Inflammatory macrophage treated with lipopolysaccharide for 1 hour (primary cell): Measurements from ENCODE around the gene KMT2A.
A peak's percentile ranks its signal among the peaks of the same experiment; 100 is the strongest.
"Not testable (repeated sequence)": the region's sequence is repeated elsewhere in the genome, so short reads cannot be mapped to it uniquely, and the experiment has no call there.

Experiments
- DNase-seq, 2 donors: peaks; one replicate each; pipeline ENCODE4 v3.0.0-alpha.2; 2020 to 2022

Gene KMT2A

DNA sequence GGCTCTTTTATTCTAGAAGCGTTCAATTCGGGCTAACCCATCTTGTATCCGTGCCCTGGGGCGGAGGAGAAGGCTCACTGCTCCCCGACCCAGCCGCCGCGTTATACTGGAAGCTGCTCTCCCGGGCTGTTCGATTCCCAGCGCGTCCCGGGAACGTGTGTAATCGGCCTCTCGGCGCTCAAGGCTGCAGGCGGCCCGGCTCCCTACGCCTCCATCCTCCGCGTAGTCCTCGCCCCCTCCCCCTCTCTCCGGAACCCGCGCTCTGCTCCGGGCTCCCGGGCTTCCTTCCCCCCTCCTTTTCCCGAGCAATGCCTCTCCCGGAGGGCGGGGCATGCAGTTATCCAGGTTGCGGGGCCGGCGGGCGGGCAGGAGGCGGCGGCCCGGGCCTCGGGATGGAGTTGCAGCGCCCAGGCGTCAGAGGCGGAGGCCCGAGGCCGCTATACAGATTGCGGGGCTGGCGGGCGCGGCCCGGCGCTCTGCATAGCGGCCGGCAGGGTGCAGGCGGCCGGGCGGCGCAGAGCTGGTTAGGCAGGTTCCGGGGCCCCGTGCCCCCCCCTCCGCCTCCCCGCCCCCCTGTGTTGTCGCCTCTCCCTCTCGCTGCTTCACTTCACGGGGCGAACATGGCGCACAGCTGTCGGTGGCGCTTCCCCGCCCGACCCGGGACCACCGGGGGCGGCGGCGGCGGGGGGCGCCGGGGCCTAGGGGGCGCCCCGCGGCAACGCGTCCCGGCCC, at the start of gene KMT2A:
Gene KMT2A, plus strand, starts transcription at position 600 of the 732 bp plus-strand sequence. Its CDS starts 21 bp downstream, at position 621.
- peak; percentile 90 to 96 for DNase-seq

DNA sequence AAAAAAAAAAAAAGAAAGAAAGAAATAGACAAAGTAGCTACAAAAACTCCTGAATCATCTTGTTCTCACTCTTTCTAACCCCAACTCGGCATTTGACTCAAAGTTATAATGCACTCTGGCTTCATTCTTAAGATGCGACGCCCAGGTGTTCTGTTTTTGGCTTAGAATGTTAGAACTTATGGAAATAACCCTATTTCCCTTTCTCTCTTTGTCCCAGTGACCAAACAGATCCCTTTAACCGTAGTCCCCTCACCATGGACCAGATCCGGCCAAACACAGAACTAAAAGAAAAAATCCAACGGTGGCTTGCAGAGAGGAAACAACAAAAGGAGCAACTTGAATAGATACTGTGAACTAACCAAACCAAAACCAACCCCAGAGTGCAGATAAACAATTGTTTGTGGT, 40.2 kb upstream of the KMT2A start:
- no peak for DNase-seq

DNA sequence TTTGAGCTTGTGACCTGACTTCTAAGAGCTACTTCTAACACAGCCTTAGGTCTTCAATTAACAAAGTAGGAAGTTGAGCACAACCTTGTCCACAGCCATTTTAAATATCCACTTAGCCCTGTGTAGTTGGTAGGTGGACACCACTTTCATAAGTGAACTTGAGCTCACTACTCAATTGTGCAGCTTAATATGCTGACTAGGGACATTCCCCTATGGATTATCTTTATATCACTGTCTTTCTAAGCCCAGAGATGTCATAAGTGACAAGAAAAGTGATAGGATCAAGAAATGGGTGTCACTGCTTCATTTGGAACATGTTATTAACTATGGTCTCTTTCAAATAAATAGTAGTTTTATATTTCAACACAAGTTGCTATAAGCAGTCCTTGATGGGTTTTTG, 38.8 kb upstream of the KMT2A start:
- DNase-seq = no peak

DNA sequence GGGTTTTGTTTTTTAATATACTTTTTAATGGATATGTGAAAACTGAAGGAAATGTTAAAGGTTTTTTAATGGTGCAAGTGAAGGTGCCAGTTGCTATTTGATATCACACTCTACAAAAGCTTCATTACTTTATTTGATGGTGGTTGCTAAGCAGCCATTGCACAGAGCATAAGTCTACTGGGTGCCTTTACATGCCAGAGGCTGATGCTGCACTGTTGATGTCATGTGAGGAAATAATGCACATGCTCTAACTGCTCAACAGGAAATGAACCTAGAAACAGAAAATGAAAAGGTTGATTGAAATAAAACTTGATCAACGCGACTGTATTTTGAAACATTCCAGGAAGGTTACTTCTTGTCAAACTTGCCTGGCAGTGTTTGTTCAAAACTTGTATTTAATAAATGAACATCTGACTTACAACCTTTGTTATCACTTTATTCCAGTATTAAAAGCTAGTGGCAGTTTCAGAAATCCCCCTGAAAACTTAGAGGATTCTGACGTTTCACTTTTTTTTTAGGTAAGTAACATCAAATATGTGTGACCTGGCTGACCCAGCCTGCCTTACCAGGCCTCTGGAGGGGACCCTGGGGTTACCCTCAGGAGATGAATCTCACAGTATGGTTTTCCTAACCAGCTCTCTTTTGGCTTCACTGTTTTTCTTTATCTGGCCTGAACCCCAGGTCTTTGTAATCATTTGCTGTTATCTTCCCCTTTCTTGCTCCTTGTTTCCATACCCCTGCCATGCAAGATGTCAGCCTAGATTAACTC, 37.3 kb upstream of the KMT2A start:
- no peak for DNase-seq

DNA sequence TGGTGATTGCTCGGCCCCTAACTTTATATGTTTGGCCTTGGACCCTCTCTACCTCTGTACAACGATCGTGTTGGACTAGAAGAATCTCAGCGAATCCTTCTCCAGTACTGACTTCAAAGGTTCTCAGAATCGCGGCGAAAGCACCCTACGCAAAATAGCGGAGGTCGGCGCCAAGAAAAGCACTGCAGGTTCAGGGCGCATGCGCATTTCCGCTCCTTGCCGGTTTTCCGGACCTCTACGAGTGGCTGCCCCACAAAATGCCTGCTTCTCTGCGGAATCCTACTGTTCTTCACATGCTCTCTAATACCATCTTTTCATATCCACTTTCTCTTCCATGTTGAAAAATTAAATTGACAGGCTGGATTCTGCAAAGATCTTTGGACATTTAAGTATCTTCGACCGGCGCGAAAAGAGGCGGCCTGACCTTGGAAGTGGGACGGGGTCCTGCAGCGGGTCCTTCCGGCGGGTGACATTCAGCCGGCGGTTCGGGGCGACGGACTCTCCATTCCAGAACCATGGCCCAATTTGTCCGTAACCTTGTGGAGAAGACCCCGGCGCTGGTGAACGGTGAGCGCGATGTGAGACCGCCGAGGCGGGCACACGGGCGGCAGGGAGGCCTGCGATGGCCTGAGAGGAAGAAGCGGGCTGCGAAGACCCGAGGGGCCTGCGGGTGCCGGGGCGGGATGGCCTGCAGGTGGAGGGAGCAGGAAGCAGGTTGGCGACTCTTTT, 35.0 kb upstream of the KMT2A start, which contains the start of gene ATP5MG:
Gene ATP5MG, plus strand, starts transcription at position 456 of the 729 bp plus-strand sequence. Its CDS starts 60 bp downstream, at position 516.
- peak; percentile 83 to 96 for DNase-seq

DNA sequence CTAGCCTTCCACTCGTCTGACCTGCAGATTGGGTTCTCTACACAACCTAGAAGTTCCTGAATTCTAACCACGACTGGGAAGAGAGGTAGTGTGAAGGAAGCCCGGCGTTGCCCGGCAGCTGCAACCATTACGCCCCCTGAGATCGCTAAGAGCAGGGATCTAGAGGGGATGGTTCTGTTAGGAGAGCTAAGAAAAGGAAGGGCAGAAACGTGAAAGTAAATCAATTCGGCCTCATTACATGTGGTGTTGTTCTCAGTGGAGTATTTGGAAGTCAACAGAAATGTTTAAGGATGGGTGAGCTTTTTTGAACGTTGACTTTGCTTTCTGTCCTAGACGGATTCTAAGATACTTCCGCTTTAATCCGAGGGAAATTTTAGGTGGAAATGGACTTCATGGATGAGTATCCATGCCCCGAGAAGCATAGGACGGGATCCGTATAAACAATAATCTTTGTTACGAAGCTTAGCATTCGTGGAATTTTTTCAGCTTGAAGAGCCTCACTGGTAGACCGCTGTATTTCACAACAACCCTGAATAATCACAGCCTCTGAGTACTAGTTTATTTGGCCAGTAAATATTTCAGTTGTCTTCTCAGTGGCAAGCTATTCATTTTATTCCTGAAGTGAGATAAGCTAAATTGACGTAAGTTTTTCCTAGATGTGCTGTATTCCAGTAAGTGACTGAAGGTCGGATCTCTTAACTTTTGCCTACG, 34.3 kb upstream of the KMT2A start:
- peak; percentile 35 to 40 for DNase-seq

DNA sequence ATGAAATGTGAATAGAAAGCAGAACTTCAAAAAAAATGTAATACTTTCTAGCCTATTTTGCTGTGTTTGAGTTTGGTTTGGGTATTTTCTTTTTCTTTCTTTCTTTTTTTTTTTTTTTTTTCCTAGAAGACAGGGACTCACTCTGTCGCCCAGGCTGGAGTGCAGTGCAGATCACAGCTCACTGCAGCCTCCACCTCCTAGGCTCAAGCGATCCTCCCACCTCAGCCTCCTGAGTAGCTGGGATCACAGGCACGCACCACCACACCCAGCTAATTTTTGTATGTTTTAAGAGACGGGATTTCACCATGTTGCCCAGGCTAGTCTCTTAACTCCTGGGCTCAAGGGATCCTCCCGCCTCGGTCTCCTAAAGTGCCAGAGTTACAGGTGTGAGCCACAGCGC, 33.7 kb upstream of the KMT2A start:
- DNase-seq = not testable (repeated sequence)

DNA sequence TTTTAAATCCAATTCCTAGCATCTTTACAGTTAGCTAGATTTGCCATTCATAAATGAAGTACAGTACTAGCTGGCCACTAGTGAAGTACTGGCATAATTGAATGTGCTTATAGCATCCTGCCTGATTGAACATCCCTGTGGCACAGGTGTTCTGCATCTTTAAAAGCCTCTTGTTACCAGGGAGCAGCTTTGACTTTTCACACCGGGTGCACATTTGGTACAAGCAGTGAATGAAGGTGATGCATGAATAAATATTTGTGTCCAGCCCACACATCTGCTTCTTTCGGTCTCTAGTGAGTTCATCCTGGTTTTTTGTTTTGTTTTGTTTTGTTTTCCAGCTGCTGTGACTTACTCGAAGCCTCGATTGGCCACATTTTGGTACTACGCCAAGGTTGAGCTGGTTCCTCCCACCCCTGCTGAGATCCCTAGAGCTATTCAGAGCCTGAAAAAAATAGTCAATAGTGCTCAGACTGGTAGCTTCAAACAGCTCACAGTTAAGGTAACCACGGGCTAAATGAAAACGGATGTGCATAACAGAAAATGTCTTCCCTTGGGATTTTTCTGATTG, 29.6 kb upstream of the KMT2A start:
- no peak for DNase-seq

DNA sequence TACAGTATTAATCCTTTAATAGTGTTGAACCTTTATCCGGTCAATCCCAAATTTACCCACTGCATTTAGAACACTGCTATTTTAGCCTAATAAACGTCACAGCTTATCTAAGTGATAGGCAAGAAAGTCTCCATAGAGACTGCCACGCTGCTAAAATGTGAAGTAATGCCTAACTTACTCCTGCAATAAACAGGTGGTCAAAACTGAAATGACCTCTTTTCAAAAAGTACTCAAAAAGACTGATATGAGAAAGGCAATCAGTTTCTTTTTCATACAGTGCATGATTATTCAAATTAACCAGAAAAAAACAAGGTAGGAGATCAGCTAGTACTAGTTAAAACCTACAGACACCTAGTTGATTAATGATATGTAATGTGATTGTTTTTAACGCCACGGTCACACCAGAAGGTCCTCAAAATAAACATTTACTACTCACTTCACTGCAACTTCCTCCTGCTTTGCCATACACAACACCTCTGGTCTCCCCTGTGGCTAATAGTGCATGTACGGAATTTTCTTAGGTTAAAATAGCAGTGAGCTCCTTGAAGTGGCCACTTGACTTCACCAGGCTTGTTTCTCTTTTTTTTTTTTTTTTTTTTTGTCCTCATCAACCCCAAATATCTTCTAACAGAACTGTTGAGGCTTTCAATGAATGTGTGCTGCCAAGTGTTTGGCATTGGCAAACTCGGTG, 26.1 kb upstream of the KMT2A start:
- DNase-seq = no peak

DNA sequence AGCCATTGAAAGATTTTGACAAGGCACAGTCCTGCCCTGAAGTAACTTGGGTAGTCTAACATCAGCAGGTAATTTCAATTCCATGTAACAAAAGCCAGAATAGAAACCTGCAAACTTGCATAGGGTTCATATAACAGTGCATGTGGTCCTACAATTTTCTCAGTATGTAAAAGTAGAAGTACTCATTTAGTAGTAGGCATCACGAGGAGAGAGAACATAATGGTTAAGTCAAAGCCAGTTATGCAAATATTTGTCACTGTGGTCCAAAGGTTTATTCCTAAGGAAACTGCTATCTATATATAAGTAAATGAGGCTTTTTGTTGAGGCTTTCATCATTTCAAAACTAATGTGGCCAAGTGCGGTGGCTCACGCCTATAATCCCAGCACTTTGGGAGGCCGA, 24.8 kb upstream of the KMT2A start:
- no peak for DNase-seq

DNA sequence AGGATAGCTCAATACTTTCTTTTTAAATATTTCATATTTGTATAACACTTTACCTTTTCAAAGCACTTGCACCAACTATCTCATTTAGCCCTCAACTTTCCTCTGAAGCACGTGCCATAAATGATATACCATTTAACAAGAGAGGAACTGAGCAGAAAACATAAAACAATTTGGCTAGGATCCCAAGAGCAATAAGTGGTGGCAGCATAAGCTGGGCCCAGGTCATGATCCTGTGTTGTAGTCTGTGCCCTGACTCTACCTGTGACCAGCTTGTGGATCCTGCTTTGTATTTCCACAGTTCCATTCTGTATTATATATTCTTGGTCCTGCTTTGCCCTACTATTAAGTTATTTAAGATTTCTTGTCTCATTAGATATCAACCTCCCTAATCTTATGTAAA, 23.4 kb upstream of the KMT2A start:
- no peak for DNase-seq

DNA sequence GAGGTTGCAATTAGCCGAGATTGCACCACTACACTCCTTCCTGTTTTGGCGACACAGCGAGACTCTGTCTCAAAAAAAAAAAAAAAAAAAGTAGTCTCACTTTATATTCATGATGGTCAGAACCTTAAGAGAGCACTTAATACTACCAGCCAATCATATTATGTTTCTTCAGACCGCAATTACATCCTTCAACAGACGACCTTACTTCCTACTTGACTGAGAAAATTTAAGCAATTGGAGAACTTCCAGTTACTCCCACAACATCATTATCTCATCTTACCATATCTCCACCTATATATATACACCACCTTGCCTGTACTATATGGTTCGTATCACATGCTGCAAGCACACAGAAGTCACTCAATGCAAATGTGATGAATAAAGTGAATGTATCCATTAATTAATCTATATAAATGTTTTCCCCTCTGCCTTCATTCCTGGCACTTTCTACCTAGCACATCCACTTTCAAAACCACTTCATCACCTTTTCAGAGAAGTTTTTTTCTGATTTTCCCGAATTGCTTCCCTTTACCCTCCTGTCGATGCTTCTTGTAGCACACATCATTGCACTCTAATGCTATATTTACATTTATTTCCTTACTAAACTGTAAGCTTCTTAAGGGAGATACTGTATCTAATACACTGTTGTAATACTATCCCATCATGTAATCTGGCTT, 21.1 kb upstream of the KMT2A start:
- DNase-seq = peak; percentile 83 to 90

DNA sequence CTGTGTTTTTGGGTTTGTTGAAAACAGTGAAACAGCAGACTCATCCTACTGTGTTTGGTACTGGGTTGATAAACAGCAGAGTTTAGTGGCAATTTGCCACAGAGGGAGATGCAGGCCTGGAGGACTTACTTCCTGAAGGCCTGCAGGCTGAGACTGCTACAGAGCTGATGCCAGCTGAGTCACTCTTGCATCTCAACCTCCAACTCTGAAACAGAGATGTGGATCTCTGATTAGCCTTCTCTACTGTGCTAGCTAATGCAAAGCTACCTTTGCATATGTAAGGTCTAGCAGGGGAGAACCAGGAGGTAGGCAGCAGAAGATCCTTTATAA, 20.6 kb upstream of the KMT2A start:
- peak; percentile 48 to 60 for DNase-seq

DNA sequence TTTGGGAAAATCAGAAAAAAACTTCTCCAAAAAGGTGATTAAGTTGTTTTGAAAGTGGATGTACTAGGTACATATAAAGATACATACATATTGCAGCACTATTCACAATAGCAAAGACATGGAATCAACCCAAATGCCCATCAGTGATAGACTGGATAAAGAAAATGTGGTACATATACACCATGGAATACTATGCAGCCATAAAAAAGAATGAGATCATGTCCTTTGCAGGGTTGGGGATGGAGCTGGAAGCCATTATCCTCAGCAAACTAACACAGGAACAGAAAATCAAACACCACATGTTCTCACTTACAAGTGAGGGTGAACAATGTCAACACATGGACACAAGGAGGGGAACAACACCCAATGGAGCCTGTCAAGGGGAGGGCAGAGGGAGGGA, 19.4 kb upstream of the KMT2A start:
- DNase-seq = not testable (repeated sequence)

DNA sequence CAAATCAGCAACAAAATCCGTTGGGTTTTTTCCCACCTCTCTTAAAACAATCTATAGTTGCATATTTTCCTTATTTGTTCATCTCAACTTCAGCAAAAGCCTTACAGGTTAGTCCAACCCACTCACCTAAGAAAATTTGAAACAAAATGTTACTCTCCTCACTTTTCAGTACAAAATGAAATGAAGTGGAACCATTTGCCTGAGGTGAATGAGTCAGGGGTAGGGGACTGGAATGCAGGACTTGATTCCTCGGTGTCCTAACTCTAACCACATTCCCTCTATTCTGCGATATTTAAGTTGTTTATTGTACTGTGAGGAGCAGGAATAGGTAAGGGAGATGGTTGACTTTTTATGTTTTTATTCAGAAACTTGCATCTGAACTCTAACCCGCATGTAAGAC, 18.5 kb upstream of the KMT2A start:
- DNase-seq = no peak

DNA sequence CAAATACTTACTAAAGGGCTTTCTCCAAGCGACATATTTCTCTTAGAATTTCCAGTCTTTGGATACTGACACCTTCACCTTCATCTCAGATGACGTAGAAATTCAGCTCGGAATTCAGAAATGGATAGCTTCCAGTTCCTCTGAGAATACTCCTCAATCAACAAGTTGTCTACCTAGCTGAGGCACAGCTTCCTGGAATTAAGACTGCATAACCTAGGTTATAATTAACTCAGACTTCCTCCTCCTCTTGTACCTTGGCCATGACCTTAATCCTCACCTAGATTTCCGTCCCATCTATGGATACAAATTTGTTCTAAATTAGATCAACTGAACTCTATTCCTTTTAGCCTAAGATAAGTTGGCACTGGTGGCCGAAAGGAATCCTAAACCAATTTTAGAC, 17.5 kb upstream of the KMT2A start:
- DNase-seq = no peak

DNA sequence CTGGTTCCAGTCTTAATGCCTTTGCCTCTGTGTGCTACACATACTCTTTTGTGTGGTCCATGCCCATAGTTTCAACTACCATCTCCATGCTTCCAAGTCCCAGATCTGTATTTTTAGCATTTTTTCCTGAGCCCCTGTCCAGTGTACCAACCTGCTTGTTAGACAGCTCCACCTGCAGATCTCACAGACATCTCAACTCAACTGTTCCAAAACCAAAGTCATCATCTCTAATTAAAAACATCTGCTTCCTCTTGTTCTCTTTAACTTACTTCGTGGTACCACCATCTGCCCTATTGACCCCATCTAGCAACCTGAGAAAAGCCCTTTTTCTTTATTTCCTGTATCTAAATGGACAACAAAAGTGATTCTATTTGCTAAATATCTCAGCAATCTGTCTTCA, 8.6 kb upstream of the KMT2A start:
- no peak for DNase-seq

DNA sequence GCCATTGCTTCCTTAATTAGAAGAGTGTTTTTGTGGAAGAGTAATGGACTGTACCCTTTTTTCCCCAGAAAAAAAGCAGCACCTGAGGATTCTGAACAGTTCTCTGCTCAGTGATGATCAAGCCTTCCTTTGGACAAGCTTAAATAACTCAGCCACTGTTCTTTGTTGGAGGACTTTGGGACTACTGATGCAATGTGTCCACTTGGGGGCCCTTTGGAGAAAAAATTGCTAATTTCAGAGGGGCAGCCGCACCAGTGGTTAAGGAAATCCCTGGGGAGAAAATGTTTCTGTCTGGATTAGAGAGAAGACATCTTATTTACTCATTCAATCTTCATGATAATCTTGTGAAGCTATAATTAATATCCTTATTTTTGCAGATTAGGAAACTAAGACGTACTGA, 5.3 kb upstream of the KMT2A start:
- DNase-seq = no peak

DNA sequence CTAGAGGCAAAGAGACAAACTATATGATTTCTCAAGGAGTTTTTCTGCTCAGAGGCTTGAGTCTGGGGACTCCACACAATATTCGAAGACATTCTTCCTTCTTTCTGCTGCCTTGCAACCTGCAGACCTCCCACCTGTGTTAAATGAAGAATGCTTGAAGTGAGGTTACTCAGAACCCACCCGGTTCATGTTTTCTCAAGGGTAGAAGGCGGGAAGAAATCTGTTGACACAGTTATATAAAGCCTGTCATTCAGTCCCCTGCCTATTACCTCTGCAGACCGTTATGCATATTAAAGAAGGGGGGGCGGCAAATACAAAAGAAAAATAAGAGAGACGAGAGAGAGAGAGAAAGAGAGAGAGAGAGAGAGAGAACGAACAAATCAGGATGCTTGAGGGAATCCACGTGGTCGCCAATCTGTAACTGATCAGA, 2.2 kb upstream of the KMT2A start:
- no peak for DNase-seq

DNA sequence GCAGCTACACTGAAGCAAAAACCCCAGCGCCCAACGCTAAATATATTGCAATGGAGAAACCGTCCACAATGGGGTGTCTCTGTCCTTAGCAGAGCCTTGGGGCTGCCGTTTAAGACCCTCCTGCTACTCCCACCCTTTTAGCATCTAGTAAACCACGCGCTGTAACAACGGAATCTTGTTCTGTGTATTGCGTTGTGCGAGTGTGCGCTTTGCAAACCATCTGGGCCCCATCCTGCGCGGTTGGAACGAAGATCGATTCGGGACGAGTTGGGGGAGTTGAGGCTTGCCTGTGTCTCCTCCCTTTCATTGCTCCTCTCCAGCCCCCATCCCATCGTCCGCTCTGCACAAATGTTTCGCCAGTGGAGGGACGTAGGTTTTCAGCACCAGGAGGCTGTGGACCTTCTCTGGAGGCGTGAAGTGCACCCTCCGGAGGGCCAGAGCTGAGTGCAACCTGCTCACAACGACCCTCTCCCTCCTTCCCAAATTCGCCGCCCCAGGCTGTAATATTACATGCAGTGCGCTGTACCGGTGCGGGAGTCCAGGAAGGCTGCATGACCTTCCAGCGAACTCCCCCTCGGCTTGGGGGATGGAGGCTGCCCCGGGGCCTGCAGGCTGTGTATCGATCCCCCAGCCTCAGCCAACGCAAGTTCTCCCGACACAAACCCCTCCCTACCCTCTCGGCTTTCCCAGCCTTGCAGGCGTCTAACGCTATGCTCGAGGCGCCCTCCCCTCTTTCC, 1.6 kb upstream of the KMT2A start:
- DNase-seq = no peak
